ENCODE measurements around the gene PACSIN2.

The PACSIN2 gene

GRCh38 chr22:42847110-42847509, 167.8 kb downstream of the PACSIN2 start:
- H3K4me3 ChIP-seq (ENCODE audit: low read length) = no peak overlapping the region
- H3K4me1 ChIP-seq (ENCODE audit: insufficient read depth, low read length) = no peaks in the 10 kb centered on the region
- H3K9ac ChIP-seq (ENCODE audit: low read depth, low read length) = no peak overlapping the region
- no peaks in the 10 kb centered on the region for H3K27me3 ChIP-seq (ENCODE audit: insufficient read depth, low read length)
- no peak overlapping the region for H3K27ac ChIP-seq (ENCODE audit: low read depth, low read length)
- no peaks in the 10 kb centered on the region for H3K9me3 ChIP-seq (ENCODE audit: insufficient read depth, low read depth, low read length)
- H3K36me3 ChIP-seq (ENCODE audit: insufficient read depth, low read length) = peaks cover 7% of the 10 kb centered on the region; the same call in 1 of the 2 replicates
- 98% methylated on average over 3 of the region's 3 CpGs for WGBS

- no peak overlapping the region for H3K9ac ChIP-seq (ENCODE audit: low read depth, low read length)
- H3K4me1 ChIP-seq (ENCODE audit: insufficient read depth, low read length) = no peaks in the 10 kb centered on the region
- no peak overlapping the region for H3K4me3 ChIP-seq (ENCODE audit: low read length)
- WGBS = 86% methylated on average over 4 of the region's 4 CpGs
- H3K27ac ChIP-seq (ENCODE audit: low read depth, low read length) = no peak overlapping the region
- H3K36me3 ChIP-seq (ENCODE audit: insufficient read depth, low read length) = peaks cover 12% of the 10 kb centered on the region; the same call in 1 of the 2 replicates
- H3K9me3 ChIP-seq (ENCODE audit: insufficient read depth, low read depth, low read length) = no peaks in the 10 kb centered on the region
- no peaks in the 10 kb centered on the region for H3K27me3 ChIP-seq (ENCODE audit: insufficient read depth, low read length)
Measured at GRCh38 chr22:42844756-42845155, 170.2 kb downstream of the PACSIN2 start.

GRCh38 chr22:42842658-42843370, 172.1 kb downstream of the PACSIN2 start:
- Histone ChIP-seq H3K36me3 (ENCODE audit: insufficient read depth, low read length) (peaks cover 12% of the 10 kb centered on the region; the same call in 1 of the 2 replicates), H3K27ac (ENCODE audit: low read depth, low read length) (no peak overlapping the region), H3K4me3 (ENCODE audit: low read length) (no peak overlapping the region), H3K4me1 (ENCODE audit: insufficient read depth, low read length) (no peaks in the 10 kb centered on the region), H3K9ac (ENCODE audit: low read depth, low read length) (no peak overlapping the region), H3K9me3 (ENCODE audit: insufficient read depth, low read depth, low read length) (no peaks in the 10 kb centered on the region), H3K27me3 (ENCODE audit: insufficient read depth, low read length) (no peaks in the 10 kb centered on the region)
- 92% methylated on average over 14 of the region's 14 CpGs for WGBS

GRCh38 chr22:42841444-42841843, 173.5 kb downstream of the PACSIN2 start:
- Histone ChIP-seq H3K27me3 (ENCODE audit: insufficient read depth, low read length) (no peaks in the 10 kb centered on the region), H3K36me3 (ENCODE audit: insufficient read depth, low read length) (peaks cover 8% of the 10 kb centered on the region; the same call in 1 of the 2 replicates), H3K9ac (ENCODE audit: low read depth, low read length) (no peak overlapping the region), H3K4me3 (ENCODE audit: low read length) (no peak overlapping the region), H3K4me1 (ENCODE audit: insufficient read depth, low read length) (no peaks in the 10 kb centered on the region), H3K27ac (ENCODE audit: low read depth, low read length) (no peak overlapping the region), H3K9me3 (ENCODE audit: insufficient read depth, low read depth, low read length) (no peaks in the 10 kb centered on the region)
- 57% methylated on average over 3 of the region's 3 CpGs for WGBS

- H3K27me3 ChIP-seq (ENCODE audit: insufficient read depth, low read length) = no peaks in the 10 kb centered on the region
- 96% methylated on average over 4 of the region's 4 CpGs for WGBS
- H3K4me1 ChIP-seq (ENCODE audit: insufficient read depth, low read length) = no peaks in the 10 kb centered on the region
- no peak overlapping the region for H3K27ac ChIP-seq (ENCODE audit: low read depth, low read length)
- no peak overlapping the region for H3K9ac ChIP-seq (ENCODE audit: low read depth, low read length)
- no peak overlapping the region for H3K4me3 ChIP-seq (ENCODE audit: low read length)
- peaks cover 25% of the 10 kb centered on the region; the same call in 1 of the 2 replicates for H3K36me3 ChIP-seq (ENCODE audit: insufficient read depth, low read length)
- no peaks in the 10 kb centered on the region for H3K9me3 ChIP-seq (ENCODE audit: insufficient read depth, low read depth, low read length)
Measured at GRCh38 chr22:42837556-42837955, 177.4 kb downstream of the PACSIN2 start.

GRCh38 chr22:42836026-42836425, 178.9 kb downstream of the PACSIN2 start:
- Histone ChIP-seq H3K27ac (ENCODE audit: low read depth, low read length) (no peak overlapping the region), H3K9me3 (ENCODE audit: insufficient read depth, low read depth, low read length) (no peaks in the 10 kb centered on the region), H3K4me3 (ENCODE audit: low read length) (no peak overlapping the region), H3K9ac (ENCODE audit: low read depth, low read length) (no peak overlapping the region), H3K4me1 (ENCODE audit: insufficient read depth, low read length) (no peaks in the 10 kb centered on the region), H3K27me3 (ENCODE audit: insufficient read depth, low read length) (no peaks in the 10 kb centered on the region), H3K36me3 (ENCODE audit: insufficient read depth, low read length) (peaks cover 30% of the 10 kb centered on the region)
- WGBS = 98% methylated on average over 5 of the region's 5 CpGs

- 90% methylated on average over 4 of the region's 5 CpGs for WGBS
Measured at GRCh38 chr22:42834177-42834949, 180.6 kb downstream of the PACSIN2 start.

GRCh38 chr22:42833104-42833503, 181.8 kb downstream of the PACSIN2 start:
- no peak overlapping the region for H3K4me3 ChIP-seq (ENCODE audit: low read length)
- no peak overlapping the region for H3K27ac ChIP-seq (ENCODE audit: low read depth, low read length)
- H3K36me3 ChIP-seq (ENCODE audit: insufficient read depth, low read length) = peaks cover 36% of the 10 kb centered on the region
- no peak overlapping the region for H3K9ac ChIP-seq (ENCODE audit: low read depth, low read length)
- no peaks in the 10 kb centered on the region for H3K27me3 ChIP-seq (ENCODE audit: insufficient read depth, low read length)
- no peaks in the 10 kb centered on the region for H3K9me3 ChIP-seq (ENCODE audit: insufficient read depth, low read depth, low read length)
- no peaks in the 10 kb centered on the region for H3K4me1 ChIP-seq (ENCODE audit: insufficient read depth, low read length)

More at GRCh38 chr22:42834177-42834949, 180.6 kb downstream of the PACSIN2 start:
- no peaks in the 10 kb centered on the region for H3K27me3 ChIP-seq (ENCODE audit: insufficient read depth, low read length)
- no peak overlapping the region for H3K4me3 ChIP-seq (ENCODE audit: low read length)
- no peak overlapping the region for H3K9ac ChIP-seq (ENCODE audit: low read depth, low read length)
- no peaks in the 10 kb centered on the region for H3K9me3 ChIP-seq (ENCODE audit: insufficient read depth, low read depth, low read length)
- H3K36me3 ChIP-seq (ENCODE audit: insufficient read depth, low read length) = peaks cover 34% of the 10 kb centered on the region
- H3K27ac ChIP-seq (ENCODE audit: low read depth, low read length) = no peak overlapping the region
- H3K4me1 ChIP-seq (ENCODE audit: insufficient read depth, low read length) = no peaks in the 10 kb centered on the region

GRCh38 chr22:42831712-42832111, 183.2 kb downstream of the PACSIN2 start:
- 98% methylated on average over 4 of the region's 4 CpGs for WGBS

GRCh38 chr22:42830161-42830560, 184.8 kb downstream of the PACSIN2 start:
- Histone ChIP-seq H3K36me3 (ENCODE audit: insufficient read depth, low read length) (peaks cover 38% of the 10 kb centered on the region), H3K27me3 (ENCODE audit: insufficient read depth, low read length) (no peaks in the 10 kb centered on the region)
- WGBS = 95% methylated on average over 5 of the region's 5 CpGs

More at GRCh38 chr22:42831712-42832111, 183.2 kb downstream of the PACSIN2 start:
- Histone ChIP-seq H3K9me3 (ENCODE audit: insufficient read depth, low read depth, low read length) (no peaks in the 10 kb centered on the region), H3K36me3 (ENCODE audit: insufficient read depth, low read length) (peaks cover 36% of the 10 kb centered on the region), H3K9ac (ENCODE audit: low read depth, low read length) (no peak overlapping the region), H3K4me1 (ENCODE audit: insufficient read depth, low read length) (no peaks in the 10 kb centered on the region), H3K27me3 (ENCODE audit: insufficient read depth, low read length) (no peaks in the 10 kb centered on the region), H3K4me3 (ENCODE audit: low read length) (no peak overlapping the region), H3K27ac (ENCODE audit: low read depth, low read length) (no peak overlapping the region)

GRCh38 chr22:42829302-42829701, 185.6 kb downstream of the PACSIN2 start:
- Histone ChIP-seq H3K4me1 (ENCODE audit: insufficient read depth, low read length) (no peaks in the 10 kb centered on the region), H3K9me3 (ENCODE audit: insufficient read depth, low read depth, low read length) (no peaks in the 10 kb centered on the region), H3K36me3 (ENCODE audit: insufficient read depth, low read length) (peaks cover 30% of the 10 kb centered on the region), H3K27me3 (ENCODE audit: insufficient read depth, low read length) (no peaks in the 10 kb centered on the region), H3K4me3 (ENCODE audit: low read length) (no peak overlapping the region), H3K9ac (ENCODE audit: low read depth, low read length) (no peak overlapping the region), H3K27ac (ENCODE audit: low read depth, low read length) (no peak overlapping the region)
- WGBS = 91% methylated on average over 2 of the region's 3 CpGs

More at GRCh38 chr22:42830161-42830560, 184.8 kb downstream of the PACSIN2 start:
- Histone ChIP-seq H3K9me3 (ENCODE audit: insufficient read depth, low read depth, low read length) (no peaks in the 10 kb centered on the region), H3K27ac (ENCODE audit: low read depth, low read length) (no peak overlapping the region), H3K9ac (ENCODE audit: low read depth, low read length) (no peak overlapping the region), H3K4me3 (ENCODE audit: low read length) (no peak overlapping the region), H3K4me1 (ENCODE audit: insufficient read depth, low read length) (no peaks in the 10 kb centered on the region)

Data from HUES64 (cell line).